Peyer's patch (tissue), 4 donors: ENCODE results near the gene TAS2R10.

Experiments used
- POLR2A ChIP-seq, 2 donors: fragments of 450-650 bp; IDR thresholded peaks; one replicate each; pipeline ENCODE4 v1.5.1; 2017; ENCODE audit warnings: antibody characterized with exemption in 2 of 2, mild to moderate bottlenecking in 2 of 2, moderate library complexity in 2 of 2
- TF ChIP-seq, protein P1 (sequence below), 6 experiments: fragments of 450-650 bp in 4 of 6; fragments of 200-600 bp in 2 of 6; sonication (generic) in 1 of 6; IDR thresholded peaks; one replicate each; pipeline ENCODE4 v1.5.1; 2017 to 2019; ENCODE audit warnings: antibody characterized with exemption in 6 of 6, mild to moderate bottlenecking in 3 of 6, moderate library complexity in 1 of 6

DNA sequence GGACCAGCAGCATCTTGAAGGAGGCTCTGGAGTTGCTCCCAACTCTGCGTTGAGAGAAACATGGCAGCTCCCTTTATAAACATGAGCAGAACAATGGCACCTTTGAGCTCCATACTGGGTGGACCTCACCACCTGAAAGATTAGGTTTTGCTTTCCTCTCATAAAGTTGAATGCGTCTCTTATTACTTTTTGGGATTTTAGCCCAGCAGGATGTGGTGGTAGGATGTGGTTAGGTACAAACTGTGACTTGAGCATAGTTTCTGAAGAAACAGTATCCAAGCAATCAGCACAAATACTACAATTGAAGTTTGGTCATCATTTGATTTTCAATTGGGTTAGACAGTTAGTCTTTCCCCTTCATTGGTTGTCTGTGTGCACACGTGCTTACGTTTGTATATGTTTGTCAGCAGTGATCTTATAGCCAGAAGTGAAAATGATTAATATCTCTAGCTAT is 23.3 kb upstream of the TAS2R10 start, which contains the start of gene PRR4:
- no peak for TF ChIP-seq POLR2A (IDR thresholded peaks at IDR 0.05)
- TF ChIP-seq, protein P1, sequence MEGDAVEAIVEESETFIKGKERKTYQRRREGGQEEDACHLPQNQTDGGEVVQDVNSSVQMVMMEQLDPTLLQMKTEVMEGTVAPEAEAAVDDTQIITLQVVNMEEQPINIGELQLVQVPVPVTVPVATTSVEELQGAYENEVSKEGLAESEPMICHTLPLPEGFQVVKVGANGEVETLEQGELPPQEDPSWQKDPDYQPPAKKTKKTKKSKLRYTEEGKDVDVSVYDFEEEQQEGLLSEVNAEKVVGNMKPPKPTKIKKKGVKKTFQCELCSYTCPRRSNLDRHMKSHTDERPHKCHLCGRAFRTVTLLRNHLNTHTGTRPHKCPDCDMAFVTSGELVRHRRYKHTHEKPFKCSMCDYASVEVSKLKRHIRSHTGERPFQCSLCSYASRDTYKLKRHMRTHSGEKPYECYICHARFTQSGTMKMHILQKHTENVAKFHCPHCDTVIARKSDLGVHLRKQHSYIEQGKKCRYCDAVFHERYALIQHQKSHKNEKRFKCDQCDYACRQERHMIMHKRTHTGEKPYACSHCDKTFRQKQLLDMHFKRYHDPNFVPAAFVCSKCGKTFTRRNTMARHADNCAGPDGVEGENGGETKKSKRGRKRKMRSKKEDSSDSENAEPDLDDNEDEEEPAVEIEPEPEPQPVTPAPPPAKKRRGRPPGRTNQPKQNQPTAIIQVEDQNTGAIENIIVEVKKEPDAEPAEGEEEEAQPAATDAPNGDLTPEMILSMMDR (IDR thresholded peaks at IDR 0.05): no peak
